Activated T-cell treated with anti-CD3 and anti-CD28 coated beads, Interleukin-2, amount 50 U/mL, for 24 hours (primary cell): Measurements from ENCODE around the gene ARHGAP1.

Experiments used
- DNase-seq: peaks from one replicate; pipeline ENCODE4 v3.0.0-alpha.2; 2020
- H3K27ac Mint-ChIP-seq: 2 replicates; pipeline ENCODE4 v1.8.0; 2020; ENCODE audit warnings: mild to moderate bottlenecking, mixed read lengths
- H3K27me3 Mint-ChIP-seq: 2 replicates; pipeline ENCODE4 v1.8.0; 2020; ENCODE audit warnings: mixed read lengths
- H3K36me3 Mint-ChIP-seq: 2 replicates; pipeline ENCODE4 v1.8.0; 2020; ENCODE audit warnings: low read depth, mixed read lengths
- H3K4me1 Mint-ChIP-seq: 2 replicates; pipeline ENCODE4 v1.8.0; 2020; ENCODE audit warnings: low read depth, mixed read lengths
- H3K4me3 Mint-ChIP-seq: 2 replicates; pipeline ENCODE4 v1.8.0; 2020; ENCODE audit warnings: mild to moderate bottlenecking, moderate library complexity, mixed read lengths
- H3K9me3 Mint-ChIP-seq: 2 replicates; pipeline ENCODE4 v1.8.0; 2020; ENCODE audit warnings: mixed read lengths

Gene ARHGAP1

GRCh38 chr11:46663277-46663940 lies 37.0 kb downstream of the ARHGAP1 start:
- Mint-ChIP-seq H3K27ac (peak overlapping the region; percentile 18), H3K36me3 (peaks cover 84% of the 10 kb centered on the region), H3K27me3 (no peaks in the 10 kb centered on the region), H3K9me3 (no peaks in the 10 kb centered on the region), H3K4me1 (no peaks in the 10 kb centered on the region), H3K4me3 (no peak overlapping the region)
- no peak for DNase-seq

DNA sequence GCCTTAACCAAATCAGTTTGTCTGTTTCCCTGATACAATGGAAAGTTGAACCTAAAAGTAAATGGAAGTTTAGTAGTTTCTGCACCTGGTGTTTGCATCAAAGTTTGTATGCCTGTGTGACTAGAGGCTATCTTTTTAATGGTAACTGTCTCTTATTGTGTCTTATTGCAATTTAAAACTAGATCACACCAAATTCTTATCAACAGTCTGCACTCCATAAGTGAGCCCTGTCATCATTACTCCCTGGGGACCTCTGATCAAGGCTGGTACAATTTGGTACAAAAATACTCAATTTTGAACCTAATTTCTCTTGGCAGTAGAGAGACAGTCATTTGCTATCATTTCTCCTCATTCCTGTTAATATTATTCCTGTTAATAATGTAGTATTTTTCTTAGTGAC lies 38.1 kb downstream of the ARHGAP1 start:
- H3K27me3 Mint-ChIP-seq, result no peaks in the 10 kb centered on the region
- H3K9me3 Mint-ChIP-seq, result no peaks in the 10 kb centered on the region
- H3K4me3 Mint-ChIP-seq, result no peak overlapping the region
- H3K36me3 Mint-ChIP-seq, result peaks cover 85% of the 10 kb centered on the region
- H3K4me1 Mint-ChIP-seq, result no peaks in the 10 kb centered on the region
- DNase-seq, result no peak
- H3K27ac Mint-ChIP-seq, result peak overlapping the region; percentile 29

DNA sequence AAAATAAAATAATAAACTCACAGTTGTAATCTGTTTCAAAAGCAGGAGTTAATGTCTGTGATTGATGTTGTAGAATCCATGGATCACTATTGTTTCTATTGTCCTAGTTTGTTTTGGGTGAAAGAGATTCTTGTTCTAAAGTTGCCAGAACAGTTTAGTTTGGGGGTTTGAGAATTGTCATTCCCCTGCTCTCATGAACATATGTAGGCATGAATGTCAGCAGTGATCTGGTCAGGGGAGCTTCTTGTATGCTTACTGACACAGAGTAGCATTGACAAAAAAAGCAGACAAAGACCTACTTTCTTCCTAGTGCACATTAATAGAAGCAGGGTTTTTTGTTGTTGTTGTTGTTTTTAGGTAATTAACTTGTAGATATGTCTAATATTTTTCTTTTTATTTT lies 38.6 kb downstream of the ARHGAP1 start:
- Mint-ChIP-seq H3K9me3 (no peaks in the 10 kb centered on the region), H3K36me3 (peaks cover 85% of the 10 kb centered on the region), H3K27ac (no peak overlapping the region), H3K4me3 (no peak overlapping the region), H3K27me3 (no peaks in the 10 kb centered on the region), H3K4me1 (no peaks in the 10 kb centered on the region)
- DNase-seq, result no peak

- Mint-ChIP-seq H3K27me3 (no peaks in the 10 kb centered on the region), H3K4me1 (no peaks in the 10 kb centered on the region), H3K36me3 (peaks cover 83% of the 10 kb centered on the region), H3K27ac (no peak overlapping the region), H3K9me3 (no peaks in the 10 kb centered on the region), H3K4me3 (no peak overlapping the region)
- DNase-seq, result no peak
These were observed 40.5 kb downstream of the ARHGAP1 start for GRCh38 chr11:46659908-46660307.

DNA sequence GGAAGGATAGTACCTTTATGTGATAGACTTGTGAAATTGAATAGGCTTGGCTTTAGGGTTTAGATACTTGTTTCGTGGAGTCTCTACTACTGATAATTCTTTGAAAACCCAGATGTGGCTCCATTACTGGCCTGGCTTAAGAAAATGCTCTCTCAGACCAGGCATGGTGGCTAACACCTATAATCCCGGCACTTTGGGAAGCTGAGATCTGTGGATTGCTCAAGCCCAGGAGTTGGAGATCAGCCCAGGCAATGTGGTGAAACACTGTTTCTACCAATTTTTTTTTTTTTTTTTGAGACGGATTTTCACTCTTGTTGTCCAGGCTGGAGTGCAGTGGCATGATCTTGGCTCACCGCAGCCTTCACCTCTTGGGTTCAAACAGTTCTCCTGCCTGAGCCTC lies 42.2 kb downstream of the ARHGAP1 start:
- Mint-ChIP-seq H3K36me3 (peaks cover 71% of the 10 kb centered on the region), H3K27me3 (no peaks in the 10 kb centered on the region), H3K9me3 (no peaks in the 10 kb centered on the region), H3K4me3 (no peak overlapping the region), H3K4me1 (no peaks in the 10 kb centered on the region), H3K27ac (no peak overlapping the region)
- no peak for DNase-seq

DNA sequence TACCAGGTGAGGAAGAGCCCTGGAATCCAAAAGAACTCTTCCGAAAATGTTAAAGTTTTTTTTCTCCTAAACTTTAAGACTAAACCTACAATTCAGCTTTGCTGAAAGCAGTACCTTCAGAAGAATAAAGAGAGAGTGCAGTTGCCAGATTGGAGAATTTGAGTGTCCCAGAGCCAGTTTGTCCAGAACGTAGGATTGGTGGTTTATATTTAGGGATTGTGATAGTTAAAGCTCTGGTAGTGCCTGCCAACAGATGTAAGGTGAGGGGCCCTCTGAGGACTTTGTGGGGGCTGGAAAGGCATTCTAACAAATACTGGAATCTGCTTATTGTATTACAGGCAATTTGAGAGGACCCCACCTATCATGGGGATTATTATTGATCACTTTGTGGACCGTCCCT lies 43.2 kb downstream of the ARHGAP1 start:
- H3K36me3 Mint-ChIP-seq, result peaks cover 74% of the 10 kb centered on the region
- no peak for DNase-seq
- H3K27ac Mint-ChIP-seq, result peak overlapping the region; percentile 6
- H3K4me3 Mint-ChIP-seq, result no peak overlapping the region
- no peaks in the 10 kb centered on the region for H3K27me3 Mint-ChIP-seq
- no peaks in the 10 kb centered on the region for H3K4me1 Mint-ChIP-seq
- H3K9me3 Mint-ChIP-seq, result no peaks in the 10 kb centered on the region

DNA sequence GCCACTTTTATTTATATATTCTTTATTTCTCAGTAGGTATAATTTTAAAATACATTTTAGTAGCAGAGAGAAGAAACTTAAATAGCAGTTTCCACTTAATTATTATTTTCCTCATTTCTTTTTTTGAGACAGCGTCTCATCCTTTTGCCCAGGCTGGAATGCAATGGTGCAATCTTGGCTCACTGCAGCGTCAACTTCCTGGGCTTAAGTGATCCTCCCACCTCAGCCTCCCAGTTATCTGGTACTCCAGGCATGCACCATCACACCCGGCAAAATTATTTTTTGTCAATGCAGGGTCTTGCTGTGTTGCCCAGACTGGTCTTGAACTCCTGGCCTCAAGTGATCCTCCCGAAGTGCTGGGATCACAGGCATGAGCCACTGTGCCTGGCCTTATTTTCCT lies 44.8 kb downstream of the ARHGAP1 start:
- H3K9me3 Mint-ChIP-seq, result no peaks in the 10 kb centered on the region
- H3K27me3 Mint-ChIP-seq, result no peaks in the 10 kb centered on the region
- H3K27ac Mint-ChIP-seq, result no peak overlapping the region
- H3K4me1 Mint-ChIP-seq, result no peaks in the 10 kb centered on the region
- no peak overlapping the region for H3K4me3 Mint-ChIP-seq
- peaks cover 76% of the 10 kb centered on the region for H3K36me3 Mint-ChIP-seq
- DNase-seq, result no peak

DNA sequence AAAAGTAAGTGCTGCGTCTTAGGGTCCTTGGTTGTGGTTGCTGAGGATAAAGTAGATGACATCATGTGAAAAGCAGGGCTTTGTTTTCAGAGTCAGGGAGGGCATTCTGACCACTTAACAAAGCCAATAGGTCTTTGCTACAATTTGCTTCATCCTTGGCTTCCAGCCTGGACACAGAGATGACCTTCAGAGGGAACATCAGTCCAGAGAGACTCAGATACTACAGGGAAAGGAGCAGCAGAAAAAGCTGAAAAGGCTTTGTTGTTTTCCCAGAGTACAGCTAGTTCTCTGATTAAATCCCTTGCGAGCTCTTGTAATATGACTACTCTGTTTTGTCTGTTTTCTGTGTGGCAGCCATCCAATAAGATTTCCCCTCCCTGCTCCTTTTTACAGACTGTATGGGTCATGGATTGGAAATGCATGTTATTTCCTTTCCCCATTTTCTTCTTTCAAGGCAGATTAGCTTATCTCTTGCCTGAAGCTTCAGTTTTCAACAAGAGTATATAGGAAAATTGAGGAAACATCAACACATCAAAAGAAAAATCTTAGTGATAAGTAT lies 51.2 kb downstream of the ARHGAP1 start:
- Mint-ChIP-seq H3K4me3 (no peak overlapping the region), H3K27me3 (no peaks in the 10 kb centered on the region), H3K36me3 (peaks cover 80% of the 10 kb centered on the region), H3K27ac (peak overlapping the region; percentile 7), H3K4me1 (no peaks in the 10 kb centered on the region), H3K9me3 (no peaks in the 10 kb centered on the region)
- no peak for DNase-seq

DNA sequence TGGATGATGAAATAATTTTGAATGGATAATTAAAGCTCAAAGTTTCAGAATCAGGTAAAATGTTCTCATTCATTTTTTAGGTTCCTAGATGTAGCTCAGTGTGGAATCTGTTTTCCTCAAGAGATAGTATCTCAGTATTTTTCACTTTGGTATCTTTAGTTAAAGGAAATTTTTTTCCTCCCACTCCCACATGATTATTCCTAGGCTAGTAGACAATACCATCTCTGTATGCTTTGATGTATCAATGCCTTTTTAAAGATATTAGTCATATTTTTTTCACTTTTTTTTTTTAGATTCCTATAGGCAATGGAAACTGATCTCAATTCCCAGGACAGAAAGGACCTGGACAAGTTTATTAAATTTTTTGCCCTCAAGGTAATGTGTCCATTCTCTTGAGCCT lies 56.4 kb downstream of the ARHGAP1 start:
- Mint-ChIP-seq H3K27me3 (no peaks in the 10 kb centered on the region), H3K9me3 (no peaks in the 10 kb centered on the region), H3K4me1 (peaks cover 12% of the 10 kb centered on the region), H3K4me3 (no peak overlapping the region), H3K36me3 (peaks cover 76% of the 10 kb centered on the region), H3K27ac (no peak overlapping the region)
- DNase-seq, result no peak

GRCh38 chr11:46643531-46643930 lies 56.9 kb downstream of the ARHGAP1 start:
- no peak for DNase-seq
- Mint-ChIP-seq H3K4me3 (no peak overlapping the region), H3K9me3 (no peaks in the 10 kb centered on the region), H3K27ac (no peak overlapping the region), H3K36me3 (peaks cover 76% of the 10 kb centered on the region), H3K27me3 (no peaks in the 10 kb centered on the region), H3K4me1 (peaks cover 12% of the 10 kb centered on the region)

DNA sequence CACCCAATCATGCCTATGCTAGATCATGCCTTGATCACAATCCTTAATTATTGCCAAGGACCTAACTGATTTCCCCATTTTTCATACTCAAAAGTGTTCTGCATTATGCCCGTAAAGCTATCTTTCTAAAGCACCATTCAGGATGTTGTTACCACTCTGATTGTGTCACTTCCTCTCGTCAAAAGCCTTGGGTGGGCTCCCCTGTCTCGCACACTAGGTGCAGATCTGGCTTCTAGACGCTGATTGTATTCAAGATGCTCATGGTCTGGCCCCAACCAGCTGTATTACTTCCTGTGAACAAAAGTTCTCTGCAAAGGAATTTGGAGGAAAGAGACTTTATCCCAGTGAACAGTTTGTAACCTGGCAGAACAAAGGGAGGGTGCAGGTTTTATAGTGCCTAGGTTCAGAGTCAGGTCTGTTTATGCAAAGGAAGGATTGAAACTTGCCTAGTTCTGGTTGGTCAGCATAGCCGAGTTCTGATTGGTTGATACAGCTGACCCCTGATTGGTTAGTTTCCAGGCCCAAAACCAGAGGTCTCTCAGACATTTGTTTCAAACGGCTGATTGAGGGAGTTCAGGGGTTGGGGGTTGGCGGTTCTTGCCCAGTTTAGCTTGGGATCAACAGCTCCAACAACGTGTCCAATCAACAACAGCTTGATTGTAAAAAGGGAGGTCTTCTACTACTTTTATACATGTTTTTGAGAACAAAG lies 57.6 kb downstream of the ARHGAP1 start:
- no peaks in the 10 kb centered on the region for H3K9me3 Mint-ChIP-seq
- H3K36me3 Mint-ChIP-seq, result peaks cover 71% of the 10 kb centered on the region
- H3K4me3 Mint-ChIP-seq, result no peak overlapping the region
- DNase-seq, result no peak
- H3K4me1 Mint-ChIP-seq, result peaks cover 15% of the 10 kb centered on the region
- peak overlapping the region; percentile 38 for H3K27ac Mint-ChIP-seq
- H3K27me3 Mint-ChIP-seq, result no peaks in the 10 kb centered on the region

GRCh38 chr11:46641639-46642038 lies 58.8 kb downstream of the ARHGAP1 start:
- Mint-ChIP-seq H3K4me1 (peaks cover 15% of the 10 kb centered on the region), H3K36me3 (peaks cover 66% of the 10 kb centered on the region), H3K27ac (no peak overlapping the region), H3K9me3 (no peaks in the 10 kb centered on the region), H3K27me3 (no peaks in the 10 kb centered on the region), H3K4me3 (no peak overlapping the region)
- no peak for DNase-seq

GRCh38 chr11:46640036-46640788 lies 60.2 kb downstream of the ARHGAP1 start:
- no peak overlapping the region for H3K27ac Mint-ChIP-seq

DNA sequence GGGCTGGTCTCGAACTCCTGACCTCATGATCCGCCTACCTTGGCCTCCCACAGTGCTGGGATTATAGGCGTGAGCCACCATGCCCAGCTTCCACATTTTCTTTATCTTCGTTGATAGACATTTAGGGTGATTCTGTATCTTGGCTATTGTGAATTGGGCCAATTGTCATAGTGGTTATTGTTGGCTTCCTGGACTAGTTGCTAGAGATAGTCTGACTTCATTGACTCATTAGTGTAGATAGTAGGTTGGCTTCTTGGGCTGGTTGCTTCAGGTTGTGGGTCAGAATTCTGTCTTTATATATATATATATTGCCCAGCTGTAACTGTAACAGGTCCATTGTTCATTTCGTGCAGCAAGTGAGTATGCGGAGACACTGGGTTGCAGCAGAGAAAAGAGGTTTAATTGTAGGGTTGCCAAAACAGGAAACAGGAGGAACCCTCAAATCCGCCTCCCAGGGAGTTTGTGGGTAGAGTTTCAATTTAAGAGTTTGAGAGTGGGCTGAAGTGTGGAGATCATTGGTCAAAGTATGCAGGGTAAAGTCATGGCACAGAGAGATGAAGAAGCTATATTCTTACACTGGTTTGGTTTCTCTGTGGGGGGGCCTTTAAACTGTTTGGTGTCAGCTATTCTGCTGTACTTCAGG lies 61.1 kb downstream of the ARHGAP1 start:
- H3K4me3 Mint-ChIP-seq, result no peak overlapping the region
- H3K36me3 Mint-ChIP-seq, result peaks cover 59% of the 10 kb centered on the region
- H3K4me1 Mint-ChIP-seq, result peaks cover 15% of the 10 kb centered on the region
- no peaks in the 10 kb centered on the region for H3K27me3 Mint-ChIP-seq
- H3K9me3 Mint-ChIP-seq, result no peaks in the 10 kb centered on the region
- peak overlapping the region; percentile 9 for H3K27ac Mint-ChIP-seq
- DNase-seq, result no peak

More at GRCh38 chr11:46640036-46640788, 60.2 kb downstream of the ARHGAP1 start:
- H3K9me3 Mint-ChIP-seq, result no peaks in the 10 kb centered on the region
- H3K27me3 Mint-ChIP-seq, result no peaks in the 10 kb centered on the region
- no peak overlapping the region for H3K4me3 Mint-ChIP-seq
- peaks cover 15% of the 10 kb centered on the region for H3K4me1 Mint-ChIP-seq
- H3K36me3 Mint-ChIP-seq, result peaks cover 66% of the 10 kb centered on the region
- no peak for DNase-seq
